Mucosa of rectum (tissue), 2 donors: Measurements from ENCODE around the gene SEC61A2.
A peak's percentile ranks its signal among the peaks of the same experiment; 100 is the strongest.

Experiments used
- H3K27ac ChIP-seq, 2 donors: one replicate each; pipeline ENCODE4 v1.7.0; 2013; ENCODE audit warnings: inconsistent platforms in 2 of 2, low read depth in 2 of 2, low read length in 2 of 2
- H3K27me3 ChIP-seq, 2 donors: one replicate each; pipeline ENCODE4 v1.7.0; 2013; ENCODE audit warnings: low read length in 2 of 2; ENCODE audit not compliant: control insufficient read depth in 2 of 2, insufficient read depth in 2 of 2
- H3K36me3 ChIP-seq, 2 donors: one replicate each; pipeline ENCODE4 v1.7.0; 2013; ENCODE audit warnings: low read length in 2 of 2; ENCODE audit not compliant: control insufficient read depth in 2 of 2, insufficient read depth in 2 of 2
- H3K4me1 ChIP-seq, 2 donors: one replicate each; pipeline ENCODE4 v1.7.0; 2013; ENCODE audit warnings: low read length in 2 of 2, mild to moderate bottlenecking in 1 of 2; ENCODE audit not compliant: control insufficient read depth in 2 of 2, insufficient read depth in 2 of 2
- H3K4me3 ChIP-seq, 2 donors: one replicate each; pipeline ENCODE4 v1.7.0; 2013; ENCODE audit warnings: low read length in 2 of 2
- H3K9ac ChIP-seq, 2 donors: one replicate each; pipeline ENCODE4 v1.7.0; 2013; ENCODE audit warnings: low read length in 2 of 2, low read depth in 1 of 2, mild to moderate bottlenecking in 1 of 2
- H3K9me3 ChIP-seq, 2 donors: one replicate each; pipeline ENCODE4 v1.7.0; 2013; ENCODE audit warnings: low read length in 2 of 2; ENCODE audit not compliant: control insufficient read depth in 2 of 2
- donor health status: healthy.
- donor health status: Normal muscosa, but diverticular disease.

Gene SEC61A2

GRCh38 chr10:12212454-12212853, 83.0 kb downstream of the SEC61A2 start:
- Histone ChIP-seq H3K27me3 (no peaks in the 10 kb centered on the region), H3K27ac (no peak overlapping the region), H3K4me1 (peaks cover 9% of the 10 kb centered on the region in 2 donors), H3K9ac (no peak overlapping the region), H3K9me3 (no peaks in the 10 kb centered on the region), H3K4me3 (no peak overlapping the region), H3K36me3 (peaks cover 31 to 38% of the 10 kb centered on the region in 2 donors)

GRCh38 chr10:12213621-12214020, 84.1 kb downstream of the SEC61A2 start:
- Histone ChIP-seq H3K9me3 (no peaks in the 10 kb centered on the region), H3K36me3 (peaks cover 35 to 37% of the 10 kb centered on the region in 2 donors), H3K27me3 (no peaks in the 10 kb centered on the region), H3K27ac (no peak overlapping the region), H3K9ac (no peak overlapping the region), H3K4me3 (no peak overlapping the region), H3K4me1 (peaks cover 9% of the 10 kb centered on the region in 2 donors)

- Histone ChIP-seq H3K4me1 (peaks cover 9% of the 10 kb centered on the region in 2 donors), H3K9me3 (no peaks in the 10 kb centered on the region), H3K27me3 (no peaks in the 10 kb centered on the region), H3K9ac (no peak overlapping the region), H3K36me3 (peaks cover 38 to 41% of the 10 kb centered on the region in 2 donors), H3K4me3 (no peak overlapping the region), H3K27ac (peak overlapping the region in 1 of 2 donors; percentile 20)
Observed at GRCh38 chr10:12214093-12214492, 84.6 kb downstream of the SEC61A2 start.

- Histone ChIP-seq H3K27ac (no peak overlapping the region), H3K9me3 (no peaks in the 10 kb centered on the region), H3K27me3 (no peaks in the 10 kb centered on the region), H3K36me3 (peaks cover 36 to 41% of the 10 kb centered on the region in 2 donors), H3K9ac (no peak overlapping the region), H3K4me1 (peaks cover 9% of the 10 kb centered on the region in 2 donors), H3K4me3 (peak overlapping the region; percentile 2 to 62)
Observed at GRCh38 chr10:12214763-12215218, 85.3 kb downstream of the SEC61A2 start.
